Smooth muscle cell of trachea (primary cell): ENCODE data around the gene C15orf61. TPM values are rescaled to one million over a fixed set of nuclear protein-coding genes. Genes with fewer than 3 reads are reported as not detected.

Experiments
- total RNA-seq: library from RNA; depleted of rRNA; stranded (reverse); fragments of >200 nt; gene quantifications from 2 replicates; pipeline ENCODE4 v1.2.1, GENCODE V29; 2014

The C15orf61 gene
- total RNA-seq, result 4.5 and 5.5 TPM in 2 replicates

GRCh38 chr15:67521029-67521782 is at the start of gene C15orf61:
TSS of gene C15orf61 (plus strand) at chr15:67521131. CDS start at chr15:67521249, 118 bp downstream.

GRCh38 chr15:67542420-67543347 is 21.8 kb downstream of the C15orf61 start, which contains the start of gene MAP2K5:
TSS of gene MAP2K5 (plus strand) at chr15:67542703. CDS start at chr15:67543336, 633 bp downstream.

Other genes with a start within 250 kb of the C15orf61 start
- gene MAP2K5, start 21.6 kb downstream of the C15orf61 start, total RNA-seq, result 7.3 and 9.3 TPM in 2 replicates